Activated T-helper 2 cell treated with anti-CD3 and anti-CD28 coated beads, Interferon-gamma antibody, Interleukin-2, Interleukin-4, amounts not matched to agents 10 μg/mL and 5 μg/mL and 100 μg/mL, durations not matched to agents 14 hours and 24 hours and 36 hours (primary cell): ENCODE results near the gene TMEM127. TPM values are rescaled to one million over a fixed set of nuclear protein-coding genes. Genes with fewer than 3 reads are reported as not detected.
"Not testable (repeated sequence)": the region's sequence is repeated elsewhere in the genome, so short reads cannot be mapped to it uniquely, and the experiment has no call there.

Experiments
- DNase-seq: peaks from one replicate; pipeline ENCODE4 v3.0.0; 2021; ENCODE audit warnings: low spot score
- H3K27ac Mint-ChIP-seq: one replicate; pipeline ENCODE4 v1.8.0; 2021; ENCODE audit warnings: mixed read lengths
- H3K27me3 Mint-ChIP-seq: one replicate; pipeline ENCODE4 v1.8.0; 2021; ENCODE audit warnings: low read depth, mixed read lengths
- H3K36me3 Mint-ChIP-seq: one replicate; pipeline ENCODE4 v1.8.0; 2021; ENCODE audit warnings: low read depth, mixed read lengths
- H3K4me1 Mint-ChIP-seq: one replicate; pipeline ENCODE4 v1.8.0; 2021; ENCODE audit warnings: low read depth, mixed read lengths
- H3K4me3 Mint-ChIP-seq: one replicate; pipeline ENCODE4 v1.8.0; 2021; ENCODE audit warnings: low read depth, mild to moderate bottlenecking, moderate library complexity, mixed read lengths
- H3K9me3 Mint-ChIP-seq: one replicate; pipeline ENCODE4 v1.8.0; 2021; ENCODE audit warnings: mixed read lengths
- intact Hi-C: fragments of 100-400 bp; cut with micrococcal nuclease; formaldehyde crosslinking; loops from one replicate; pipeline ENCODE4 v1.15.1; 2023
- total RNA-seq: library from RNA; stranded (reverse); gene quantifications from 2 replicates; pipeline ENCODE4 v1.2.3, GENCODE V29; 2022

TMEM127 gene, protein sequence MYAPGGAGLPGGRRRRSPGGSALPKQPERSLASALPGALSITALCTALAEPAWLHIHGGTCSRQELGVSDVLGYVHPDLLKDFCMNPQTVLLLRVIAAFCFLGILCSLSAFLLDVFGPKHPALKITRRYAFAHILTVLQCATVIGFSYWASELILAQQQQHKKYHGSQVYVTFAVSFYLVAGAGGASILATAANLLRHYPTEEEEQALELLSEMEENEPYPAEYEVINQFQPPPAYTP
- total RNA-seq = 29.0 and 30.4 TPM in 2 replicates

- Mint-ChIP-seq H3K36me3 (peaks cover 62% of the 10 kb centered on the region), H3K4me3 (peak within 1 kb of the TSS; percentile 100), H3K27ac (peak within 1 kb of the TSS; percentile 98), H3K9me3 (no peaks in the 10 kb centered on the region), H3K27me3 (no peaks in the 10 kb centered on the region), H3K4me1 (peaks cover 32% of the 10 kb centered on the region)
- intact Hi-C loops = loop anchor here (1.0 to 5.0 kb wide), 7 partner anchors 24 to 271 kb away; partner anchors contain the start of genes ARID5A, DUSP2, ITPRIPL1 and SNRNP200
- peak; percentile 99 for DNase-seq
Measured at GRCh38 chr2:96265840-96266679, at the start of gene TMEM127, which contains the start of gene CIAO1. TSS of gene TMEM127 (minus strand) at chr2:96265997. CDS start at chr2:96265381, 616 bp downstream. TSS of gene CIAO1 (plus strand) at chr2:96266225. CDS start at chr2:96266351, 126 bp downstream.

DNA sequence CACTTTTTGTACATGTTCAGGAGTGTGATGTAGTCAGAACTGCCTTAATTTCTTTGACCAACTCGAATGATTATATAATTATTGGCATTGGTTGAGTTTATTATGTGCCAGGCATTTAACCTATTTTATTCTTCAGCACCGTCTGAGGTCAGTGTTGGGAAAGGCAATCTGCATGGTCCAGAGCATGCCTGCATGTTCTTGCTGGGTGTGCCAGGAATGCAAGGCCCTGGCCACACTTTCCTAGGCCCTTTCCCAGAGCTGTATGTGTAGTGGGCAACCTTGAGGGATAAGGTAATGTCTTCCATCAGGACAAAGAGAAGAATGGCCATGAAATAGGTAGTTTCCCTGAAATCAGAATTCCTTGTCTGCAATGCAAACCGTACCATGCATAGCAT is 49.2 kb upstream of the TMEM127 start:
- no peak for DNase-seq
- intact Hi-C loops = no loop called here
- Mint-ChIP-seq H3K36me3 (peaks cover 29% of the 10 kb centered on the region), H3K4me1 (peaks cover 45% of the 10 kb centered on the region), H3K9me3 (no peaks in the 10 kb centered on the region), H3K4me3 (peak overlapping the region; percentile 54), H3K27ac (peak overlapping the region; percentile 82), H3K27me3 (no peaks in the 10 kb centered on the region)

DNA sequence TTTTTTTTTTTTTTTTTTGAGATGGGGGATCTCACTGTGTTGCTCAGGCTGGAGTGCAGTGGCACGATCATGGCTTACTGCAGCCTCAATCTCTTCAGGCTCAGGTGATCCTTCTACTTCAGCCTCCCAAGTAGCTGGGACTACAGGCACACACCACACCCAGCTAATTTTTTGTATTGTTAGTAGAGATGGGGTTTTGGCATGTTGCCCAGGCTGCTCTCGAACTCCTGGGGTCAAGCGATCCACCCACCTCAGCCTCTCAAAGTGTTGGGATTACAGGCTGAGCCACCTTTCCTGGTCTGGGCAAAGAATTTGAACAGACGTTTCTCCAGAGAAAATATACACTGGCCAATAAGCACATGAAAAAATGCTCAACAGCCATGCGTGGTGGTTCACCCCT is 42.5 kb upstream of the TMEM127 start:
- Mint-ChIP-seq H3K27me3 (no peaks in the 10 kb centered on the region), H3K27ac (no peak overlapping the region), H3K9me3 (no peaks in the 10 kb centered on the region), H3K4me3 (no peak overlapping the region), H3K4me1 (peaks cover 36% of the 10 kb centered on the region), H3K36me3 (peaks cover 40% of the 10 kb centered on the region)
- DNase-seq = no peak
- intact Hi-C loops = no loop called here

- DNase-seq = no peak
- intact Hi-C loops = no loop called here
- no peaks in the 10 kb centered on the region for H3K9me3 Mint-ChIP-seq
- H3K27ac Mint-ChIP-seq = peak overlapping the region; percentile 94
- H3K36me3 Mint-ChIP-seq = peaks cover 56% of the 10 kb centered on the region
- H3K4me3 Mint-ChIP-seq = peak overlapping the region; percentile 95
- H3K27me3 Mint-ChIP-seq = no peaks in the 10 kb centered on the region
- peaks cover 41% of the 10 kb centered on the region for H3K4me1 Mint-ChIP-seq
Measured at GRCh38 chr2:96306370-96306769, 40.6 kb upstream of the TMEM127 start.

DNA sequence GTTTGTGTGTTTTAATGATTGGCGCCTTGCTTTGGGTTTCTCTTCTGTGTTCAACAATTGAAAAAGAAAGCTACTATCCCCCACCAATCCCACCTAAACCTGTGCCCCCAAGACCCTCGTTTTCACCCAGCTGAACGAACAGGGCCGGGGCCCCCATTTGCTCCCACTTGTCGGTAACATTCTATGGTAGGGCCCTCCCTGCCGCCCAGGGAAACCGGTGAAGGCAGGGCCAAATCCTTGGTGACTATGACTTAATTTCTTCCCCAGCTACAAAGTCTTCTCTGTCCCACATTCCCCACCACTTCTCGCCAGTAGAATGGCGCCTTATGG is 40.1 kb upstream of the TMEM127 start:
- intact Hi-C loops = loop anchor here (1.0 kb wide), 4 partner anchors 15 to 40 kb away; partner anchors contain the start of genes CIAO1 and NCAPH
- no peaks in the 10 kb centered on the region for H3K27me3 Mint-ChIP-seq
- peak overlapping the region; percentile 94 for H3K27ac Mint-ChIP-seq
- no peaks in the 10 kb centered on the region for H3K9me3 Mint-ChIP-seq
- peaks cover 44% of the 10 kb centered on the region for H3K4me1 Mint-ChIP-seq
- DNase-seq = no peak
- peak overlapping the region; percentile 95 for H3K4me3 Mint-ChIP-seq
- peaks cover 61% of the 10 kb centered on the region for H3K36me3 Mint-ChIP-seq

DNA sequence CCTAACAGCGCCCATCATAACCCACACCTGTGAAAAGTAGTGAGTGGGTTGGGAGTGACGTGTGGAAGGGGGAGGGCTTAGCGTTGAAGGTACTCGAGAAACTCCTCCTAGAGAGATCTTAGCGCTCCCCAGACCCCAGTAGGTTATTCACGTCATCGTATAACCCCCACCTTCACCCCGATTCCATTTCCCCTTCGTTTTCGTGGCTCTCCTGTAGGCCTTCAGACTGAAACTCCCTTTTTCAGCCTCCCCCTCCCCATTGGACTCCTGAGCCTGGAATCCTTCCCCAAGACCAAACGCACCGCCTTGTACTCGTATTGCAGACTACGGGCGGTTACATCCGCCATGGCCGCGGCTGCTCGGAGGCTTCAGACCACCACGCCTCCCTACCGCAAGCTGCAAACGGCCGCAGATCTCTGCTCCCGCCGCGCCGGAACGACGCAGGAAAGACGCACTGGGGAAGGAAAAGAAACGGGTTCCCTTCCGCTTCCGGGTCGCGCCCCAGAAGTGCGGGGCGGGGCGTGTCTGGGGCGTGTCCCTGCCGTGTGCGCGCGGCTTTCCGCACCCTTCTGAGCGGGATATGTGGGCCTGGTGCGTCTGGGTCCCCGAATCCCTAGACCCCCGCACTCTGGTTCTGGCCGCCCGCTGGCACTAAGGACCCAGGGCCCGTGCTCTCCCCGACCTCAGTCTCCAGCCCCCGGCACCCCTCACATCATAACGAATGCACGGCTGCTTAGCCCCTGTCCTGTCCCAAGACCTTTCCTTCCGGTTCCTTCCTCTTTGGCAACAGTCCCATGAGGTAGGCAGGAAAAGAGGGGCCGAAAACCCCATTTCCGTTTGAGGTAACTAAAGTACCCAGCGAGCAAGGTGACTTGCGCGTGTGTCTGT is 39.5 kb upstream of the TMEM127 start, which contains the start of gene SNRNP200:
Gene SNRNP200, minus strand, starts transcription at position 456 of the 888 bp plus-strand sequence. Its CDS starts 109 bp downstream, at position 347.
- H3K27ac Mint-ChIP-seq = peak within 1 kb of the TSS; percentile 94

DNA sequence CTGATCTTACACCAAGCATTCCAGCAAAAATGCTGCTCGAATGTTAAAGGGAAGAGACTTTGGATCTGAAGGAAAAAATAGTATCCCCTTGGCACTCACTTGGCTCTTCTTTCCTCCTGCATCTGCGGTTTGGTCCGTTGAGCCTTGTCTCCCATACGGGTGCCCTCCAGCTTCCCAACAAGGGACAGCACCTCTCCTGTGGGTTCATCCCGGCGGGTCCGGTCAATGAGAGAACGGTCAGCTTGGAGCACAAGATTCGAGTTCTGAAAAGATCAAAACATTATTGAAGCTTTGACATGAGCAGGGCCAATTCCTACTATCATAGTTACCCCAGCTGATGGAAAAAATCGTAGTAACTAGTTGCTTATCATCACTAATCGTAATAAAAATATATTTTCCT is 38.8 kb upstream of the TMEM127 start:
- H3K9me3 Mint-ChIP-seq = no peaks in the 10 kb centered on the region
- H3K36me3 Mint-ChIP-seq = peaks cover 65% of the 10 kb centered on the region
- intact Hi-C loops = loop anchor here (1.0 kb wide), 4 partner anchors 17 to 40 kb away; partner anchors contain the start of genes CIAO1 and NCAPH
- H3K27ac Mint-ChIP-seq = peak overlapping the region; percentile 73
- no peaks in the 10 kb centered on the region for H3K27me3 Mint-ChIP-seq
- DNase-seq = no peak
- peaks cover 41% of the 10 kb centered on the region for H3K4me1 Mint-ChIP-seq
- H3K4me3 Mint-ChIP-seq = peak overlapping the region; percentile 95

More for the DNA sequence above, 39.5 kb upstream of the TMEM127 start, which contains the start of gene SNRNP200:
- Mint-ChIP-seq H3K27me3 (no peaks in the 10 kb centered on the region), H3K4me1 (peaks cover 45% of the 10 kb centered on the region), H3K4me3 (peak within 1 kb of the TSS; percentile 95), H3K36me3 (peaks cover 63% of the 10 kb centered on the region), H3K9me3 (no peaks in the 10 kb centered on the region)
- intact Hi-C loops = loop anchor here (1.0 kb wide), 4 partner anchors 16 to 39 kb away; partner anchors contain the start of genes CIAO1 and NCAPH
- DNase-seq = peak; percentile 88

GRCh38 chr2:96301865-96302264 is 36.1 kb upstream of the TMEM127 start:
- Mint-ChIP-seq H3K27me3 (no peaks in the 10 kb centered on the region), H3K9me3 (no peaks in the 10 kb centered on the region), H3K36me3 (peaks cover 84% of the 10 kb centered on the region), H3K4me3 (no peak overlapping the region), H3K4me1 (peaks cover 41% of the 10 kb centered on the region), H3K27ac (no peak overlapping the region)
- DNase-seq = no peak
- intact Hi-C loops = no loop called here

- no peak overlapping the region for H3K4me3 Mint-ChIP-seq
- intact Hi-C loops = no loop called here
- DNase-seq = no peak
- H3K27me3 Mint-ChIP-seq = no peaks in the 10 kb centered on the region
- H3K27ac Mint-ChIP-seq = no peak overlapping the region
- H3K9me3 Mint-ChIP-seq = no peaks in the 10 kb centered on the region
- H3K4me1 Mint-ChIP-seq = peaks cover 10% of the 10 kb centered on the region
- H3K36me3 Mint-ChIP-seq = peaks cover 88% of the 10 kb centered on the region
Measured at GRCh38 chr2:96296925-96297324, 31.1 kb upstream of the TMEM127 start.

- DNase-seq, H3K27me3 Mint-ChIP-seq, H3K4me1 Mint-ChIP-seq, H3K9me3 Mint-ChIP-seq, H3K27ac Mint-ChIP-seq, intact Hi-C loops, H3K4me3 Mint-ChIP-seq: not testable (repeated sequence)
- peaks cover 93% of the 10 kb centered on the region for H3K36me3 Mint-ChIP-seq
Measured at GRCh38 chr2:96294271-96294670, 28.5 kb upstream of the TMEM127 start.

DNA sequence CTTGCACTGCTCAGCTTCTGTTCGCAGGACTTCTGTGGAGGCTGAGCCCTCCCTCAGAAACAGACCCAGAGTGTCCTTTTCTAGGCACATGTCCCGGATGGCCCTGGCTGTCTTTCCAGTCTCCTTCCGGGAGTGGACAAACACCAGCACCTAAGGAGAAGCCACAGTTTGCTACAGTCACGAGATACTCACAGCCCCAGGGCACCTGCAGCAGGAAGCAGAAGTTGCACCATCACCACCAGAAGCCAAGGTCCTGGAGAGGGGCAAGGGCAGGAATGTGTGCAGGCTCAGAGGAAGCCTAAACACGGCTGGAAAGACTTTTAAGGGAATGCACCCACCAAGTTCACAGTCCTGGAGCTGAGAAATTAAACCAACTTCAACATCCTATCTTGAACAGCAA is 26.0 kb upstream of the TMEM127 start:
- H3K36me3 Mint-ChIP-seq = peaks cover 93% of the 10 kb centered on the region

DNA sequence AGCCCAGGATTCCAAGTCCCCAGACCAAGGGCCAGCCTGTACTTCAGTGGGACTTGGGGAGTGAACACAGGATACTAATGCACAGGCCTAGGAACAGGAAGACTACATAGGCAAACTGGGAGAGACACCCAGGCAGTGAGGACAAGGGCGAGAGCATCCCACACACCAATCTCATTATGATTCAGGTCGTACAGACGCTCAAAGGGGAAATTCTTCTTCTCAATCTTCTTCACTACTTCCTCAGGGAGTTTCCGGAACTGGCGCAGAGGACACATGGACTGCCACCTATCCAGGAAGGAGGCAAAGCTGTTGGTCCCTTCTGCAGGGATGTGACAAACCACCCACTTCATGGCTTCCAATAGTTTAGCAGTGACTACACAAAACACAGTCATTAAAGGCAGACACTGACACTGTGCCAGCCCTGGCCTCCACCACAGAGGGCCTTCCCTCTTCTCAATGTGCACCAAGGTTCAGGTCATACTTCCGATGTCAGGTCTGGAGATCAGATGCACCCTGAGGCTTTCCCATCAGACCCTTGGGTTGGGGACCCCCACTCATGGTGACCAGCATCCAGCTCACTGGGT is 21.6 kb upstream of the TMEM127 start:
- intact Hi-C loops = no loop called here
- H3K36me3 Mint-ChIP-seq = peaks cover 92% of the 10 kb centered on the region

More for the DNA sequence above, 26.0 kb upstream of the TMEM127 start:
- no peak for DNase-seq
- H3K4me1 Mint-ChIP-seq = no peaks in the 10 kb centered on the region
- H3K27ac Mint-ChIP-seq = no peak overlapping the region
- no peaks in the 10 kb centered on the region for H3K9me3 Mint-ChIP-seq
- H3K4me3 Mint-ChIP-seq = no peak overlapping the region
- intact Hi-C loops = no loop called here
- no peaks in the 10 kb centered on the region for H3K27me3 Mint-ChIP-seq

More for the DNA sequence above, 21.6 kb upstream of the TMEM127 start:
- DNase-seq = no peak
- H3K27ac Mint-ChIP-seq = no peak overlapping the region
- no peaks in the 10 kb centered on the region for H3K4me1 Mint-ChIP-seq
- no peaks in the 10 kb centered on the region for H3K9me3 Mint-ChIP-seq
- H3K4me3 Mint-ChIP-seq = no peak overlapping the region
- no peaks in the 10 kb centered on the region for H3K27me3 Mint-ChIP-seq
